HG03108 (cell line): ENCODE data around the gene CCDC92B.
"Not testable (repeated sequence)": the region's sequence is repeated elsewhere in the genome, so short reads cannot be mapped to it uniquely, and the experiment has no call there.

Experiments
- ATAC-seq: cut with Tn5 transposase; IDR thresholded peaks from one replicate; pipeline ENCODE4 v1.9.1; 2021; ENCODE audit warnings: moderate library complexity; ENCODE audit not compliant: unreplicated experiment

The CCDC92B gene

GRCh38 chr17:2749058-2749783 lies at the start of gene CCDC92B:
CCDC92B (minus strand) TSS chr17:2749652; CDS start chr17:2735145, 14,507 bp downstream.
- ATAC-seq = no peak

DNA sequence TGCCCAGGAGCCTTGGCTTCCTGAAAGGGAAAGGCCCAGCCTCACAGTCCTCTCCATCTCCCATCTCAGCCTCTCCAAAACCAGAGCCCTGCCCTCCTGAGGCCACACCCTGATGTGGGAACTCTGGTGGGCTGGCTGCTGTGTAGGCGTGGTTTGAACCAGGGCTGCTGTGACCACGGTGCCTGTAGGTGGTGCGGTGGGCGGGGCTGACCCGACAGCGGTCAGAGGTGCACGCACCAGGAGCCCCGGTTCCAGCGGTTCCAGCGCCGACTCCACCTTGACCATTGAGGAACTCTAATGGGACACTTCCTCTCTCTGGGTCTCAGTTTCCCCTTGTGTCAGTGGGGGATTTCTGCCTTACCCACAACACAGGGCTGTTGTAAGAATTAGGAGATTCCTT lies 49.2 kb upstream of the CCDC92B start:
- ATAC-seq = no peak

- ATAC-seq = no peak
These were observed 48.7 kb upstream of the CCDC92B start for GRCh38 chr17:2798188-2798587.

- ATAC-seq = no peak
These were observed 48.2 kb upstream of the CCDC92B start for GRCh38 chr17:2797637-2798036.

GRCh38 chr17:2797226-2797625 lies 47.8 kb upstream of the CCDC92B start:
- no peak for ATAC-seq

DNA sequence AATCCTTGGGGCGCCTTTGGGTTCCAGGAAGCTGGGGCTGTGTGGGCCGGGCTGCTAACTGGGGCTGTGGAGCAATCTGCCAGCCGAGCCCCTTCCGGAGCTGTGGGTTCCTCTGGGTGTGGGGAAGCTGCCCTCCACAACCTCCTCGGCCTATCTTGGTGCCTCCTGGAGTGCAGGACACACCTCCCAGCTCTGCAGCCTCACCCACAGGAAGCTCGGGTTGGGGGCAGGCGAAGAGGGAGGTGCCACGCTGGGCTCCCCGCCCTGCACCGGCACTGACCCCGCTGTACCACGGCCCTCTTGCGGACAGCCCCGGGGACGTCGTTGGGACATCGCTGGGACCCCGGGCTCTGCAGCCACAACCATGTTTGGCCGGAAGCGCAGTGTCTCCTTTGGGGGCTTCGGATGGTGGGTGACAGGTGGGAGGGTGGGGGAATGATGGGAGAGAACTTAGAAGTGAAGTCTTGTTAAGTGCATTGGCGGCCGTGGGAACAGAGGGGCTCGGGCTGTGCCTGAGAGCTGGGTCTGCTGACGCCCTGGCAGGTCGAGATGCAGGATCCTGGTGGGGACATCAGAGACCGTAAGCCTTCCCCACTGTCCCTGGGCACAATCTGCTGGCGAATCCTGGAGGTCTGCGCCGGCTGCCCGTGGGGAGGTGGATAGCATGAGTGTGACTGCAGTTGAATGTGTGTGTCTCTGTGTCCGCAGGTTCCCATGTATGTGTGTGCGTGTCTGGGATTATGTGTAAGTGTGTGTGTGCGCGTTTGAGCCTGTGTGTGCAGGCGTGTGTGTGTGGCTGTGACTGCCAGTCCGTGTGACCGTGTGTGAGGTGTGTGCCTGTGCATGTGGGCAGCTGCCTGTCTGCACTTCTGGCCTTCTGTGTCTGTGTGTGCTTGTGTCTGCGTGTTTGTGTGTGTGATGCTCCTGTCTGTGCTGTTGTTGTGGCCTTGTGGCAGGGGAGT lies 47.0 kb upstream of the CCDC92B start, which contains the start of gene RAP1GAP2:
RAP1GAP2 (plus strand) TSS at position 275 of the 962 bp plus-strand sequence; CDS start at position 365, 90 bp downstream.
- ATAC-seq = no peak

GRCh38 chr17:2795441-2796163 lies 46.1 kb upstream of the CCDC92B start:
- no peak for ATAC-seq

GRCh38 chr17:2794111-2794803 lies 44.8 kb upstream of the CCDC92B start:
- ATAC-seq = no peak

DNA sequence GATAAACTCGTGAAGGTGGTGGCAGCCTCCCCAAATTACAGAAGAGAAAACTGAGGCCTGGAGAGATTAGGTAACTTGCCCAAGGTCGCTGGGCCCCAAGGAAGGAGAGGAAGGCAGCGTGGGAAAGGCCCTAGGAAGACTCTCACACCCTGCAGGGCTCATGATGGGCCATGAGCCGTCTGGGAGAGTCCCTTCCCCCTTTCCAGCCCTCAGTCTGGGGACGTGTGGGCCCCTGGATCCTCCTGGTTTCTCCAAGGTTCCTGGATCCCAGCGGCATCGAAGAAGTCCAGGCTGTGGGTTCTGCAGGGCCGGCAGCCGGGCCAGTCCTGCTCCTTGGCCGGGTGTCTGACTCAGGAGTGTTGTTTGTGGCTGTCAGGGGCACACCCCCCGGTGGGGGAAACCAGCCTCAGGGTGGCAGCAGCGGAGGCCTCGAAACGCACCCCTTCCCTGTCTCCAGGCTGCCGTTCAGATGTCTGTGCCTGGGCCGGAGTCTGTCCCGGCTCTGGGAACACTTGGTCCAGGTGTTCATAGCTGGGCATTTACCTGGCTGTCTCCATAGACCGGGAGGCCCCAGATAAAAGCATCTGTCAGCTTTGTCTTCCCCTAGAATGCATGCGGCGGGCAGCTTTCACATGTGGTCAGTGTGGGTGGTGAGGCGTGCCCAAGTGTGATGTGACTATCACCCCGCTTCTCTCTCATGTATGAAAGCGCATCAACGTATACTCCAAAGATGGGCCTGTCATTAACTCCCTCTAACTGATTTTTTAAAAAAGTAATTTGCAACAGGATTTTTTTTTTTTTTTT lies 43.1 kb upstream of the CCDC92B start:
- no peak for ATAC-seq

DNA sequence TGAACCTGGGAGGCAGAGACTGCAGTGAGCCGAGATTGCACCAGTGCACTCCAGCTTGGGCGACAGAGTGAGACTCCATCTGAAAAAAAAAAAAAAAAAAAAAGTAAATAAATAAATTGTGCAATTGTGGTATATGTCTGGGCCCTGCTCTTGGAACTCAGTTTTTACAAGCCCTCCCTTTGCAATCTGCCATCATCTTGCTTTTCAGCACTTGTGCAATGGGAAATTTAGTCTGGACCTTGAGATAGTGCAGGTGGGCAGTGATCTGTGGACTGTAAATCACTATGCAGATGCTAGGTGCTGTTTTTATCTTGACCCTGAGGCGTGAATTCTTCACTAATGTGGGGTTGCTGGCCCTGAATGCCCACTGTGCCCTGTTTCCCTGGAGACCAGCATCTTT lies 40.2 kb upstream of the CCDC92B start:
- ATAC-seq = no peak

DNA sequence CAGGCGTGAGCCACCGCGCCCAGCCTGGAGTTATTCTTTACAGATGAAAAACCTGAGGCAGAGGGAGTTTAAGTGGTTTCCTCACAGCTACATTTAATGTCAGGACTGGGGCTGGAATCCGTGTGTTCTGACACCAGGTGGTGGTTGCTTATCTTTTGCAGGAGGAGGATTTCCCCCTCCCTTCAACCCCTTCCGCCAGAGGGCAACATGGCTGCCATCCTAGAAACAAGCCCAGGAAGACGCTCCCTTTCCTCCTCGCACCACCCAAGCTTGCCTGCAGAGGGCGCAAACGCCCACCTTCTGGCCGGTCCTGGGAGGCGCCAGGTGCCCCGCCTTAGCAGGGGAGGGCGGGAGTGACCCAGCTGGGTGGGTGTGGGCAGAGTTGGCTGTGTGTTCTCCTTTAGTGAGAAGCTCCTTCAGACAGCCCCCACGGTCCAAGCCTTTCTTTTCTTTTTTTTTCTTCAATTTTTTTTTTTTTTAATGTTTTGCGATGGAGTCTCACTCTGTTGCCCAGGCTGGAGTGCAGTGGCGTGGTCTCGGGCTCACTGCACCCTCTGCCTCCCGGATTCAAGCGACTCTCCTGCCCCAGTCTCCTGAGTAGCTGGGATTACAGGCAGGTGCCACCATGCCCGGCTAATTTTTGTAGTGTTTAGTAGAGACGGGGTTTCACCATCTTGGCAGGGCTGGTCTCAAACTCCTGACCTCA lies 36.9 kb upstream of the CCDC92B start:
- no peak for ATAC-seq

DNA sequence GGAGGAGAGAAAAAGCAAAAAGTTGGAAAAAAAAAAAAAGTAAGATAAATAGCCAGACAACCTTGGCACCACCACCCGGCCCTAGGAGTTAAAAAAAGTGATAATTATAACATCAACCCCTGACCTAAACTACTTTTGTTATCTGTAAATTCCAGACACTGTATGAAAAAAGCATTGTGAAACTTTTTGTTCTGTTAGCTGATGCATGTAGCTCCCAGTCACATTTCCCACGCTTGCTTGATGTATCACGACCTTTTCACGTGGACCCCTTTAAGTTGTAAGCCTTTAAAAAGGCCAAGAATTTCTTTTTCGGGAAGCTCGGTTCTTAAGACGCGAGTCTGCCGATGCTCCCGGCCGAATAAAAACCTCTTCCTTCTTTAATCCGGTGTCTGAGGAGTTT lies 35.9 kb upstream of the CCDC92B start:
- not testable (repeated sequence) for ATAC-seq

GRCh38 chr17:2784864-2785263 lies 35.4 kb upstream of the CCDC92B start:
- no peak for ATAC-seq

DNA sequence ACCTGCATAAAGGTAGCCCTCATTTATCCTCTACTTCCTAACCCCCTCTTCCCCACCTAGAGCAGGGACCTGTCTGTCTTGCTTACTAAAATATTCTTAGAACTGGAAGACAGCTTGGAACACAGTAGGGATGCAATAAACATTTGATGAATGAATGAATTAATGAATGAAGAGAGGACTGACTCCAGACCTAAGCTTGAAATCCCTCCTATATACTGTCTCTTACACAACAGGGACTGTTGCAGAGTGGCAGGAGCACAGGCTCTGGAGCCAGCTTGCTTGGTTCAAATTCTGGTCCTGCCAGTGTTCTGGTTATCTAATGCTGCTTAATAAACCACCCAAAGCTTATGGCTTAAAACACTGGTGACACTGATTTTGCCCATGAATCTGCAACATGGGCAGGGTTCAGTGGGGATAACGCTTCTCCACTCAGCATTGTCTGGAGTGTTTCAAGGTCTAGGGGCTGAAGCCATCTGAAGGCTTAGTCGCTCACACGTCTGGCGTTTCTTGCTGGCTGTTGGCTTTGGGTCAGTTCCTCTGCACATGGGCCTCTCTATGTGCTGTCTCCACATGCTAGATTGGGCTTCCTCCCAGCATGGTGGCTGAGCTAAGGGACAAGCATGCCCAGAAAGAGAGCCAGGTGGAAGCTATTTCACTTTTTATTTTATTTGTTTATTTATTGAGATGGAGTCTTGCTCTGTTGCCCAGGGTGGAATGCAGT lies 34.0 kb upstream of the CCDC92B start:
- ATAC-seq = no peak

- no peak for ATAC-seq
These were observed 32.6 kb upstream of the CCDC92B start for GRCh38 chr17:2782055-2782454.

DNA sequence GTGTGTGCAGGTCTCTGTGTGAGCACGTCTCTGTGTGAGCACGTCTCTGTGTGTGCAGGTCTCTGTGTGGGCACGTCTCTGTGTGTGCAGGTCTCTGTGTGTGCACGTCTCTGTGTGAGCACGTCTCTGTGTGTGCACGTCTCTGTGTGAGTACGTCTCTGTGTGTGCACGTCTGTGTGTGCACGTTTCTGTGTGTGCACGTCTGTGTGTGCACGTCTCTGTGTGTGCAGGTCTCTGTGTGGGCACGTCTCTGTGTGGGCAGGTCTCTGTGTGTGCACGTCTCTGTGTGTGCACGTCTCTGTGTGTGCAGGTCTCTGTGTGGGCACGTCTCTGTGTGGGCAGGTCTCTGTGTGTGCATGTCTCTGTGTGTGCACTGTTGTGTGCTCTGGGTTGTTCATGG lies 32.1 kb upstream of the CCDC92B start:
- ATAC-seq = not testable (repeated sequence)

DNA sequence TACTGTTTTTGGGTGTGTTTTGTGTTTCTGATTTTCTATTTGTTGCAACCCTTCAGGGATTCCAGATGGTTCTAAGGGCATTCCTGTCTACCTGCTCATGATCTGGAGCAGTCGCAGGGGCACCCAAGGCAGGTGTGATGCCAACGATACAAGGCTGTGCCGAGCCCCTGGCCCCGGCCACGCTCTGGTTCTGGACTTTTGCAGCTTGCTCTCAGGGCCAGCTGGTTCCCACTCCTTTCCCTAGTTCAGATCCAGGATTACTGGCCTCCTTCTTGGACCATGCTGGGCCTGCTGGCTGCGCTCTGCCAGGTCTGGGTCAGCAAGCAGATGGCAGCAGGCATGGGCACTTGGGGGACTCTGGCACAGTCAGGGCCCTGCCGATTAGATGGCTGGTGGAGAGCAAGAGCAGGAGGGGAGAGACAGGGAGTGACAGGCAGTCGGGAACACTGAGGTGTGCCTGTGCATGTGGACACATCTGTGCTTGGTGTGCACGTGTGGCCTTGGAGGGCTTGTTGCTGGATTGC lies 31.5 kb upstream of the CCDC92B start:
- ATAC-seq = no peak

DNA sequence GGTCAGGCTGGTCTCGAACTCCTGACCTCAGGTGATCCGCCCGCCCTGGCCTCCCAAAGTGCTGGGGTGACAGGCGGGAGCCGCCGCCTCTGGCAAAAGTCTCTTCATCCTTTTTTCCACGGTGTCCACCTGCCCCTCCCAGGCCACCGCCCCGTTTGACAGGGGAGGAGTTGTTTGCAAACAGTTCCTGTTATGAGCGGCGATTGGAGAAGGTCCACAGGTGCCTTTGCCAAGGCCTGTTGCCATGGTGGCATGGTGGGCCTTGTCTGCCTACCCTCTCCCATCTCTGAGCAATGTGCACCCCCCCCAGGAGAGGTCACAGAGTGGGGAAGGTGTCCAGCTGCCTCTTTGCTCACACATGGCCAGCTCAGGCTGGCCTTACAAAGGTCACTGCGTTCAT lies 30.8 kb upstream of the CCDC92B start:
- ATAC-seq = no peak
